HG02943 (cell line): ENCODE results near the gene TKT.

Source experiments
- ATAC-seq: cut with Tn5 transposase; IDR thresholded peaks from one replicate; pipeline ENCODE4 v1.9.1; 2021; ENCODE audit warnings: mild to moderate bottlenecking, low read depth, moderate library complexity; ENCODE audit not compliant: unreplicated experiment

TKT gene

GRCh38 chr3:53242155-53242554 lies 13.7 kb downstream of the TKT start:
- ATAC-seq, result no peak

- no peak for ATAC-seq
Observed at GRCh38 chr3:53240989-53241972, 14.5 kb downstream of the TKT start.

- ATAC-seq, result no peak
Observed at GRCh38 chr3:53239800-53240199, 16.0 kb downstream of the TKT start.

GRCh38 chr3:53238886-53239285 lies 16.9 kb downstream of the TKT start:
- ATAC-seq, result no peak

GRCh38 chr3:53238051-53238850 lies 17.6 kb downstream of the TKT start:
- no peak for ATAC-seq

- no peak for ATAC-seq
Observed at GRCh38 chr3:53236112-53236841, 19.5 kb downstream of the TKT start.

- ATAC-seq, result no peak
Observed at GRCh38 chr3:53235545-53235944, 20.3 kb downstream of the TKT start.

GRCh38 chr3:53234841-53235232 lies 21.0 kb downstream of the TKT start:
- no peak for ATAC-seq

- ATAC-seq, result no peak
Observed at GRCh38 chr3:53234130-53234840, 21.5 kb downstream of the TKT start.

GRCh38 chr3:53232641-53233377 lies 23.0 kb downstream of the TKT start:
- no peak for ATAC-seq

GRCh38 chr3:53231532-53232511 lies 24.0 kb downstream of the TKT start:
- no peak for ATAC-seq

- no peak for ATAC-seq
Observed at GRCh38 chr3:53230789-53231188, 25.0 kb downstream of the TKT start.

GRCh38 chr3:53230041-53230621 lies 25.7 kb downstream of the TKT start:
- no peak for ATAC-seq

- no peak for ATAC-seq
Observed at GRCh38 chr3:53229606-53230005, 26.2 kb downstream of the TKT start.

- no peak for ATAC-seq
Observed at GRCh38 chr3:53229171-53229570, 26.7 kb downstream of the TKT start.

GRCh38 chr3:53227993-53228885 lies 27.6 kb downstream of the TKT start:
- ATAC-seq, result no peak

- no peak for ATAC-seq
Observed at GRCh38 chr3:53226841-53227407, 28.9 kb downstream of the TKT start.
